Neural progenitor cell (in vitro differentiated cells): ENCODE measurements around the gene MYO1E. TPM values are rescaled to one million over a fixed set of nuclear protein-coding genes. Genes with fewer than 3 reads are reported as not detected.

Experiments used
- DNase-seq: peaks from one replicate; pipeline ENCODE4 v3.0.0-alpha.2; 2016; ENCODE audit warnings: low spot score
- H2AFZ ChIP-seq: fragments of 200-600 bp; sonication (generic); replicated peaks from 2 replicates; pipeline ENCODE4 v1.6.1; 2016; ENCODE audit warnings: antibody characterized with exemption
- H3F3A ChIP-seq: fragments of 200-600 bp; sonication (generic); 2 replicates; pipeline ENCODE4 v1.6.1; 2016; ENCODE audit warnings: antibody characterized with exemption, low read depth
- H3K27ac ChIP-seq: fragments of 200-600 bp; sonication (generic); 2 replicates; pipeline ENCODE4 v1.5.1; 2016; ENCODE audit warnings: mild to moderate bottlenecking
- H3K27me3 ChIP-seq: fragments of 200-600 bp; sonication (generic); 2 replicates; pipeline ENCODE4 v1.6.1; 2016; ENCODE audit warnings: mild to moderate bottlenecking, moderate library complexity
- H3K36me3 ChIP-seq: fragments of 200-600 bp; sonication (generic); 2 replicates; pipeline ENCODE4 v1.5.1; 2016
- H3K4me1 ChIP-seq: fragments of 200-600 bp; sonication (generic); 2 replicates; pipeline ENCODE4 v1.6.1; 2016; ENCODE audit warnings: mixed run types
- H3K4me2 ChIP-seq: fragments of 200-600 bp; sonication (generic); 2 replicates; pipeline ENCODE4 v1.6.1; 2016
- H3K4me3 ChIP-seq: fragments of 200-600 bp; sonication (generic); 2 replicates; pipeline ENCODE4 v1.5.1; 2016
- H3K79me2 ChIP-seq: fragments of 200-600 bp; sonication (generic); 2 replicates; pipeline ENCODE4 v1.6.1; 2016; ENCODE audit warnings: low read depth
- H3K9ac ChIP-seq: fragments of 200-600 bp; sonication (generic); 2 replicates; pipeline ENCODE4 v1.6.1; 2016
- H3K9me3 ChIP-seq: fragments of 200-600 bp; sonication (generic); 2 replicates; pipeline ENCODE4 v1.5.1; 2016; ENCODE audit warnings: low read depth
- H4K20me1 ChIP-seq: fragments of 200-600 bp; sonication (generic); 2 replicates; pipeline ENCODE4 v1.6.1; 2016; ENCODE audit warnings: low read depth
- H3K27ac Mint-ChIP-seq: 3 replicates; pipeline ENCODE4 v1.8.0; 2021; ENCODE audit warnings: mixed read lengths
- H3K27me3 Mint-ChIP-seq: 2 replicates; pipeline ENCODE4 v1.8.0; 2022; ENCODE audit warnings: low read depth, mild to moderate bottlenecking, inconsistent platforms, moderate library complexity, mixed read lengths; ENCODE audit not compliant: insufficient read depth
- H3K36me3 Mint-ChIP-seq: 3 replicates; pipeline ENCODE4 v1.8.0; 2021; ENCODE audit warnings: mixed read lengths
- H3K4me1 Mint-ChIP-seq: 3 replicates; pipeline ENCODE4 v1.8.0; 2021; ENCODE audit warnings: mixed read lengths
- H3K4me3 Mint-ChIP-seq: 3 replicates; pipeline ENCODE4 v1.8.0; 2021; ENCODE audit warnings: mild to moderate bottlenecking, moderate library complexity, mixed read lengths
- H3K9me3 Mint-ChIP-seq: 3 replicates; pipeline ENCODE4 v1.8.0; 2020; ENCODE audit warnings: mixed read lengths
- CTCF ChIP-seq: fragments of 200-600 bp; sonication (generic); IDR thresholded peaks from 2 replicates; pipeline ENCODE4 v1.5.1; 2017; ENCODE audit warnings: antibody characterized with exemption, mild to moderate bottlenecking
- EZH2 ChIP-seq: fragments of 200-600 bp; sonication (generic); IDR thresholded peaks from 2 replicates; pipeline ENCODE4 v1.6.1; 2017; ENCODE audit warnings: antibody characterized with exemption, mild to moderate bottlenecking, moderate library complexity
- EZH2phosphoT487 ChIP-seq: fragments of 200-600 bp; sonication (generic); IDR thresholded peaks from 2 replicates; pipeline ENCODE4 v1.6.1; 2017; ENCODE audit warnings: antibody characterized with exemption
- total RNA-seq: library from RNA; depleted of rRNA; stranded (reverse); fragments of >200 nt; gene quantifications from 2 replicates; pipeline ENCODE4 v1.2.3, GENCODE V29; 2015; ENCODE audit warnings: low replicate concordance

Gene MYO1E
- total RNA-seq, 1 donor from 2014 or later = 49.7 TPM

- Mint-ChIP-seq H3K4me1 (peaks cover 18% of the 10 kb centered on the region), H3K9me3 (no peaks in the 10 kb centered on the region), H3K4me3 (no peak overlapping the region), H3K36me3 (no peaks in the 10 kb centered on the region), H3K27ac (no peak overlapping the region), H3K27me3 (no peaks in the 10 kb centered on the region)
- DNase-seq = no peak
- Histone ChIP-seq H3F3A (no peaks in the 10 kb centered on the region), H3K4me3 (no peak overlapping the region), H3K9me3 (no peaks in the 10 kb centered on the region), H3K4me1 (peaks cover 3% of the 10 kb centered on the region), H4K20me1 (peaks cover 8% of the 10 kb centered on the region), H3K79me2 (peaks cover under 1% of the 10 kb centered on the region), H3K9ac (no peak overlapping the region), H3K36me3 (no peaks in the 10 kb centered on the region), H3K4me2 (no peak overlapping the region), H2AFZ (no peak overlapping the region), H3K27ac (no peak overlapping the region), H3K27me3 (no peaks in the 10 kb centered on the region)
- TF ChIP-seq EZH2 = no peak
- TF ChIP-seq CTCF = no peak
- no peak for TF ChIP-seq EZH2phosphoT487
Observed at GRCh38 chr15:59326856-59327255, 45.8 kb downstream of the MYO1E start.

- peaks cover 3% of the 10 kb centered on the region for H3K27me3 Mint-ChIP-seq
- TF ChIP-seq EZH2 (no peak), CTCF (no peak), EZH2phosphoT487 (no peak)
- no peaks in the 10 kb centered on the region for H3K36me3 Mint-ChIP-seq
- no peak overlapping the region for H3K27ac Mint-ChIP-seq
- H3K4me3 Mint-ChIP-seq = no peak overlapping the region
- H2AFZ ChIP-seq = no peak overlapping the region
- H3K9me3 ChIP-seq = peaks cover 4% of the 10 kb centered on the region
- H3K9ac ChIP-seq = no peak overlapping the region
- H3K4me3 ChIP-seq = no peak overlapping the region
- H3K4me1 ChIP-seq = peaks cover 3% of the 10 kb centered on the region
- H3K4me1 Mint-ChIP-seq = peaks cover 9% of the 10 kb centered on the region
- H3K4me2 ChIP-seq = no peak overlapping the region
- peaks cover 6% of the 10 kb centered on the region for H3K9me3 Mint-ChIP-seq
- H4K20me1 ChIP-seq = peaks cover 4% of the 10 kb centered on the region
- no peaks in the 10 kb centered on the region for H3K27me3 ChIP-seq
- H3F3A ChIP-seq = no peaks in the 10 kb centered on the region
- H3K36me3 ChIP-seq = no peaks in the 10 kb centered on the region
- DNase-seq = no peak
- no peak overlapping the region for H3K27ac ChIP-seq
- peaks cover 11% of the 10 kb centered on the region for H3K79me2 ChIP-seq
Observed at GRCh38 chr15:59322056-59322759, 50.5 kb downstream of the MYO1E start.

GRCh38 chr15:59321000-59321689 lies 51.5 kb downstream of the MYO1E start:
- Mint-ChIP-seq H3K27ac (no peak overlapping the region), H3K36me3 (no peaks in the 10 kb centered on the region), H3K9me3 (peaks cover 6% of the 10 kb centered on the region), H3K4me3 (no peak overlapping the region), H3K27me3 (peaks cover 3% of the 10 kb centered on the region), H3K4me1 (peaks cover 10% of the 10 kb centered on the region)
- Histone ChIP-seq H3K27ac (no peak overlapping the region), H4K20me1 (peaks cover 4% of the 10 kb centered on the region), H3K27me3 (no peaks in the 10 kb centered on the region), H2AFZ (no peak overlapping the region), H3K79me2 (peaks cover 11% of the 10 kb centered on the region), H3F3A (no peaks in the 10 kb centered on the region), H3K4me1 (peaks cover 3% of the 10 kb centered on the region), H3K9me3 (peaks cover 4% of the 10 kb centered on the region), H3K4me3 (no peak overlapping the region), H3K36me3 (no peaks in the 10 kb centered on the region), H3K4me2 (no peak overlapping the region), H3K9ac (no peak overlapping the region)
- TF ChIP-seq EZH2 (no peak), EZH2phosphoT487 (no peak), CTCF (no peak)
- DNase-seq = no peak
